Measurements from ENCODE around the gene MAN1A2. TPM values are rescaled to one million over a fixed set of nuclear protein-coding genes. Genes with fewer than 3 reads are reported as not detected.

The MAN1A2 gene
- total RNA-seq (2021; ENCODE audit: unreplicated experiment) (38.1 TPM), Bru-seq, nascent RNA (percentile 85 among the genes with signal in this experiment), BruChase-seq, experiment 1, labeled RNA remaining after a 6-hour chase (percentile 86 among the genes with signal in this experiment), BruChase-seq, experiment 2, labeled RNA remaining after a 2-hour chase (percentile 79 among the genes with signal in this experiment)
- 12.6 and 12.9 TPM in 2 replicates for polyA plus RNA-seq (2012)
- long read RNA-seq, full-length matches to known transcripts, result 8 of 54 reads
- long read RNA-seq, partial matches to known transcripts, result 31 of 54 reads
- long read RNA-seq, other reads (novel, unspliced or antisense), result 15 of 54 reads

GRCh38 chr1:117367046-117368025 lies at the start of gene MAN1A2:
MAN1A2 (plus strand) TSS chr1:117367449; CDS start chr1:117368184, 735 bp downstream.
- peak; percentile 82 for ATAC-seq
- CTCF ChIA-PET, result interaction anchor here (0.7 kb wide), 1 partner anchor 299 kb away, joined by 3 read pairs; no protein-coding TSS in a partner anchor
- POLR2A ChIA-PET, result no interaction called here
- no peaks in the 10 kb centered on the region for H3K9me2 ChIP-seq (ENCODE audit: insufficient read depth)
- peak within 1 kb of the TSS; percentile 87 for H3K4me2 ChIP-seq (ENCODE audit: low read length)
- H3K9me3 ChIP-seq (ENCODE audit: control insufficient read depth in 1 of 2, insufficient read depth in 1 of 2, low read depth in 1 of 2, low read length in 2 of 2), result no peaks in the 10 kb centered on the region
- no TSS peak for BruUV-seq (replicated peaks)
- H2AFZ ChIP-seq (ENCODE audit: low read depth, low read length, poor library complexity, severe bottlenecking), result no peak within 1 kb of the TSS
- H3K27me3 ChIP-seq (ENCODE audit: insufficient read depth, low read length), result no peaks in the 10 kb centered on the region
- peak within 1 kb of the TSS; percentile 86 for H3K9ac ChIP-seq (ENCODE audit: low read length)
- DNase-seq (ENCODE audit: low read depth, low spot score), result peak; percentile 54
- peaks cover 56% of the 10 kb centered on the region for H3K79me2 ChIP-seq (ENCODE audit: insufficient read depth, low read length)
- peaks cover 14 to 30% of the 10 kb centered on the region in 2 experiments for H3K4me1 ChIP-seq (ENCODE audit: control insufficient read depth in 1 of 2, insufficient read depth in 2 of 2, low read length in 2 of 2)
- intact Hi-C loops (cut with micrococcal nuclease), result no loop called here
- RAD21 ChIA-PET (ENCODE audit: low non-redundant PET in 1 of 2, low total read pairs in 2 of 2, uncharacterized antibody in 2 of 2, unreplicated experiment in 2 of 2), result no interaction called here
- H3K27ac ChIP-seq (ENCODE audit: low read depth, low read length), result peak within 1 kb of the TSS; percentile 97
- peak within 1 kb of the TSS; percentile 65 to 77 for H3K4me3 ChIP-seq (replicated peaks in 1 of 2; ENCODE audit: low read depth in 1 of 2, low read length in 2 of 2)
- no peaks in the 10 kb centered on the region for H4K20me1 ChIP-seq (ENCODE audit: insufficient read depth)
- no peaks in the 10 kb centered on the region for H3K36me3 ChIP-seq (ENCODE audit: control insufficient read depth in 1 of 2, insufficient read depth in 2 of 2, low read length in 2 of 2)
- TF ChIP-seq EZH2 (IDR thresholded peaks at IDR 0.05), result no peak
- no peak for TF ChIP-seq ATF3 (IDR thresholded peaks at IDR 0.05)
- no peak for TF ChIP-seq ZBTB33 (IDR thresholded peaks at IDR 0.05; ENCODE audit: extremely low read depth, insufficient replicate concordance, low read length)
- peak; percentile 39 for TF ChIP-seq POLR2A (IDR thresholded peaks at IDR 0.05; ENCODE audit: borderline replicate concordance, extremely low read depth, insufficient read depth, insufficient read length)
- TF ChIP-seq CEBPB (IDR thresholded peaks at IDR 0.05; ENCODE audit: low read depth), result no peak
- no peak for TF ChIP-seq JUND (IDR thresholded peaks at IDR 0.05)
- TF ChIP-seq EGR1 (IDR thresholded peaks at IDR 0.05; ENCODE audit: low read depth), result peak; percentile 92
- no peak for TF ChIP-seq REST (IDR thresholded peaks at IDR 0.05; ENCODE audit: low read depth)
- TF ChIP-seq POLR2AphosphoS5 (IDR thresholded peaks at IDR 0.05; ENCODE audit: low read depth, low read length), result peak; percentile 84
- no peak for TF ChIP-seq CTCF (IDR thresholded peaks at IDR 0.05 in 2 of 3, conservative IDR thresholded peaks at IDR 0.05 in 1 of 3; ENCODE audit: borderline replicate concordance in 1 of 3, insufficient read depth in 1 of 3, low read depth in 2 of 3, low read length in 2 of 3)
- TF ChIP-seq FOSL1 (IDR thresholded peaks at IDR 0.05; ENCODE audit: low read depth), result no peak
- TF ChIP-seq MAX (IDR thresholded peaks at IDR 0.05), result peak; percentile 70
- peak; percentile 56 for TF ChIP-seq SP1 (IDR thresholded peaks at IDR 0.05; ENCODE audit: low read depth)
- TF ChIP-seq RAD21 (IDR thresholded peaks at IDR 0.05; ENCODE audit: low read depth), result no peak
- peak; percentile 10 for TF ChIP-seq TCF7L2 (IDR thresholded peaks at IDR 0.05; ENCODE audit: borderline replicate concordance, extremely low read depth, insufficient read depth, insufficient read length)
- TF ChIP-seq SRF (IDR thresholded peaks at IDR 0.05; ENCODE audit: low read depth), result no peak
- TF ChIP-seq ZFX (IDR thresholded peaks at IDR 0.05), result peak; percentile 87

Measured in HCT116 (cell line).